HT1080 (cell line): Measurements from ENCODE around the gene LAG3. TPM values are rescaled to one million over a fixed set of nuclear protein-coding genes. Genes with fewer than 3 reads are reported as not detected.
A peak's percentile ranks its signal among the peaks of the same experiment; 100 is the strongest.

Experiments
- DNase-seq: peaks from one replicate; pipeline ENCODE4 v3.0.0-alpha.2; 2015; ENCODE audit warnings: low read depth
- total RNA-seq: library from RNA; depleted of rRNA; stranded (reverse); fragments of >200 nt; shearing (Covaris generic); gene quantifications from 2 replicates; pipeline ENCODE4 v1.2.3, GENCODE V29; 2014

Gene LAG3
- total RNA-seq, 1 experiment from 2014 or later = 2.0 TPM

DNA sequence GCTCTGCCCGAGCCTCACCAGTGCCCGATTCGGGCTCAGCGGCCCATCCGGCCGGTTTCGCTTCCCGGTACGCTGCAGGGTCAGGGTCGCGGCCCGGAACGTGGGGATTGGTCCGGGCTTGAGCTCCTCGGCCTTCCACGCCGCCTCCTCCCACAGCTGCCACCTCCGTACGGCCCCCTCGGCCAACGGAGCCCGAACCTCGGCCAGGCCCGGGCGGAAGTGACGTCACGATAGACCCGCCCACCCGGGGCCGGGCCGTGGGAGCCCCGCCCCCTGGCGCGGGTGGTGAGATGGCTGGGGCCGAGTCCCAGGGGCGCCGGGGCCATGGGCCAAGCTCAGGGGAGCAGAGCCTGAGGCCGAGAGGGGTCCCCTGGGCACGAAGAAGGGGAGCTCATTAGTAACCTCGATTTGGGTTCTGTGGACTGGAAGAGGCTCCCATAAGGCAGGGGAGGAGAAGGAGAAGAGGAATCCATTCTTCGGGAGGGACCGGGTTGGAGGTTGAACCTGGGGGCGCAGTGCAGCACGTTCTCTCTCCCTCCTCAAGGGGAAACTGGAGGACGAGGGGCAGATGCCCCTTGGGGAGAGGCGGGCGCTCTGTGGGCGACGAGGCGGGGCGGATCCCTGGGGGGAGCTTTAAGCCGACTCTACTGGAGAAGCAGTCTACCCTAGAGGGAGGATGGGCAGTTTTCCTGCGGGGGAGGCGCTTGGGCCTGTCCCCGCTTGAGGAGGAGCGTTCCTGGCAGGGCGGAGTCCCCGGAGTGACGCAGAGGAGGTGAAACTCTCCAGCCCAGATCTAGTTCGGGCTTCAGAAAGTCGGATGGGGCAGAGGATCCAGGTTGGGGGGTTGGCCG, 19.2 kb upstream of the LAG3 start, which contains the start of gene MLF2:
Gene MLF2, minus strand, starts transcription at position 221 of the 851 bp plus-strand sequence. CDS start 807 bp downstream, outside the sequence.
- DNase-seq = peak; percentile 98

GRCh38 chr12:6753772-6754356, 18.5 kb upstream of the LAG3 start:
- DNase-seq = no peak

DNA sequence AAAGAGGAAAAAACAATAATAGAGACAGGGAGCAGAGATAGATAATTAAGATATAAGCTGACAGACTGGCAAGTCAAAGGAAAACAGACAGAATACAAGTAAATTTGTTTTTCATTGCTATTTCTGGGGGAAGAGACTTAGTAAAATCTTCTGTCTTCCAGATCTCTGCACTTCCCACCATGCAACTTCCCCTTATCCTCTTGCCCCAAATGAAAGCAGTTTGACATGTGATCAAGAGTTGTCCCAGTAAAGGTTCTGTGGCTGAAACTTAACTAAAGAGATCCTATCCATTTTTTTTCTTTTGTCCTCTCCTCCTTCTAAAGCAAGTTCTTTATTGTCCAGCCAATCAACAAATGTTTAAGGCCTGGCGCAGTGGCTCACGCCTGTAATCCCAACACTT, 17.9 kb upstream of the LAG3 start:
- DNase-seq = no peak

DNA sequence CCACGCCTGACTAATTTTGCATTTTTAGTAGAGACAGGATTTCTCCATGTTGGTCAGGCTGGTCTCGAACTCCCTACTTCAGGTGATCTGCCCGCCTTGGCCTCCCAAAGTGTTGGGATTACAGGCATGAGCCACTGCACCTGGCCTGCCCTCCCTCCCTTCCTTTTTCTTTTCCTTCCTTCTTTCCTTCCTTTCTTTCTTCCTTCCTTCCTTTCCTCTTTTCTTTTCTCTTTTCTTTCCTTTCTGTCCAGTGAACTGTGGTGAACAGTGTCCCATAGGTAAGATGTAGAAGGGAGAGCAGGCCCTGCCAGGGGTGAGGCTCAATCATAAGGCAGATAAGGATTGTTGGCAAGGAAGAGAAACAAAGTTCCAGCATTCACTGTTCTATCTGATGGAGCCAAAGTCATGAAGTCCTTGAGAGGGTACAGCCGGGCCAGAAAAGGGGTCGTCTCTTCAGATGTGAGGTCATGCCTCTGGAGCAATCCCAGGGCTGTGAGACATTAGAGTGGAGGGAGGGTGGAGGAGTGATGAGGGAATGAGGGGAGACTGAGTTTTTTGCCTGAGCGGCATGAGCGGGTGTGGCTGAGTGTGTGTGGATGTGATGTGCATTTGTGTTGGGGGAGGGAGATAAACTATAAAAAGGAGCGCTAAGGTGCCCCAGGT, 15.2 kb upstream of the LAG3 start:
- DNase-seq = no peak

GRCh38 chr12:6758506-6759095, 13.7 kb upstream of the LAG3 start:
- DNase-seq = no peak

DNA sequence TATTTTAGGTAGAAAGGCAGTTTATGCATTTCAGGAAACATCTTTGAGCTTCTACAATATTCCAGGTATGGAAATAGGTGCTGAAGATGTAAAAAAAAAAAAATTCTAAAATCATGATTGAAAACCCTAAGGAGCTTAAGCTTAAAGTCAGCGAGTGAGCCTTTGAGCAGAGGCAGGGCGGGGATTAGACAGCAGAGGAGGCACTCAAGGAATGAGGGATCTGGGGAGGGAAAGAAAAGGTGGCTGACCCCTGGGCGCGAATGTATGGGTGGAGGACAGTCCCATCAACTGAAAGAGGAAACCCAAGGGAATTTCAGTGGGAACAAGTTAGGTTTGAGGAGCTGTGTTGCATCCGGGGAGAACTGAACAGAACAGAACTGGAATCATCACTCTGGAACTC, 12.6 kb upstream of the LAG3 start:
- DNase-seq = no peak

- DNase-seq = no peak
Measured at GRCh38 chr12:6763380-6763779, 8.9 kb upstream of the LAG3 start.

- peak; percentile 100 for DNase-seq
Measured at GRCh38 chr12:6764011-6764828, 8.1 kb upstream of the LAG3 start.

- DNase-seq = no peak
Measured at GRCh38 chr12:6765048-6765633, 7.2 kb upstream of the LAG3 start.

DNA sequence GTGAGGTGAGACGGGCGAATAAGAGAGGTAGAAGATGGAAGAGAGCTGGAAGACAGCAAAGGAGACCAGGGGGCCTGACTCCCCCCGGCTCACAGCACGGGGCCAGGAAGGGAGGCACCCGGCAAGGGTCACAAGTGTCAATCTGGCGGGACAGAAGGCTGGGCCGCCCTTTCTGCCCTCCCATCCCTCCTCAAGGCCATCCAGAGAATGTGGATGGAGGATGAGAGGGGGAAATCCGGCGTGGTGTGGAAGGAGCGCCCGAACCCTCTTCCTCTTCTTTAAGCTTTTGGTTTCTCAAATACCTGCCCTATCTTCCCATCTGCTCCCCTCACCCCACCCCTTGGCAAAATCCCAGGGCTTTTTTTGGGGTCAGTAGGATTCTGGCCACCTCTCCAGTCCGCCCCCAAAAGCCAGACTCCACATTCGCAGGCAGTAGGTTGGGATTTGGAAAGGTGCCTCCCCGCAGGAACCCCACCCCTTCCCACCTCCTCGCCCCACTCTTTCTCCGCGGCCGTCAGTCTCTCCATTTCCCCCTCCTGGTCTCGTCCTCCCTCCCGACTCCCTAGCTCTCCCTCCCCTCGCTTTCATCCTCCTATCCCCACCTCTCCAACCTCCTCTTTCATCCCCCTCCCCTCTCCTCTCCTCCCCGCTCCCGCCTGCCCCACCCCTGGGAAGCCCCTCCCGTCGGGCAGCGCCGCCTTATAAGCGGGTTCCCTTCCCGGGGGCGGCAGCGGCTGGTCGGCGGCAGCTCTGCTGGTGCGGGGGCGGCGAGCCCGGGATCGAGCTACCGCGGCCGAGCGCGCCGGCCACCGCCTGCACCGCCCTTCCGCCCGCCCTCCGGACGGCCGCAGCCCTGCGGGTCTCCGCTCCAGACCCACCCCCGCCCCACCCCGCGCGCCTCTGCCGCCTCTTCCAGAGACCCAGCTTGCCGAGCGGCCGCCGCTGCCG, 6.4 kb upstream of the LAG3 start, which contains the start of gene PTMS:
Gene PTMS, plus strand, starts transcription at position 730 of the 948 bp plus-strand sequence. CDS start 343 bp downstream, outside the sequence.
- DNase-seq = peak; percentile 93

- peak; percentile 54 for DNase-seq
Measured at GRCh38 chr12:6766651-6767349, 5.5 kb upstream of the LAG3 start.

- DNase-seq = no peak
Measured at GRCh38 chr12:6767353-6768319, 4.7 kb upstream of the LAG3 start.

GRCh38 chr12:6768437-6768914, 3.8 kb upstream of the LAG3 start:
- DNase-seq = no peak

DNA sequence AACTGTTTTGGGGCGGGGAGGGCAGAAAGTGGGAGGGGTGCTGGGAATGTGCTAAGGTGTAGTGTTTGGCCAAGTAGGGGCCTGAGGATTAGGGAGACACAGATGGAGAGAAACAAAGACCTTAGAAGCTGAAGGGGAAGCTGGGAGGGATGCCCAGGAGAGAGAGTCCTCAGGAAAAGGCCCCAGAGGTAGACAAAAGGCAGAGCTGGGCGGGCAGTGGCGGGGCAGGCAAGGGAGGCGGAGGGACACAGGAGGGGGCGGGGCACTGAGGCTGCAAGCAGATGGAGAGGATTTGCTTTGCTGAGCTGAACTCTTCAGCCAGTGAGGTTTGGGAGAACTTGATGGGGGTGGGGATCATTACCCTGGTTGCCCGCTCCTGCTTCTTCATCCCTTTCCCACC, 3.3 kb upstream of the LAG3 start:
- no peak for DNase-seq

GRCh38 chr12:6769666-6770065, 2.7 kb upstream of the LAG3 start:
- DNase-seq = no peak

DNA sequence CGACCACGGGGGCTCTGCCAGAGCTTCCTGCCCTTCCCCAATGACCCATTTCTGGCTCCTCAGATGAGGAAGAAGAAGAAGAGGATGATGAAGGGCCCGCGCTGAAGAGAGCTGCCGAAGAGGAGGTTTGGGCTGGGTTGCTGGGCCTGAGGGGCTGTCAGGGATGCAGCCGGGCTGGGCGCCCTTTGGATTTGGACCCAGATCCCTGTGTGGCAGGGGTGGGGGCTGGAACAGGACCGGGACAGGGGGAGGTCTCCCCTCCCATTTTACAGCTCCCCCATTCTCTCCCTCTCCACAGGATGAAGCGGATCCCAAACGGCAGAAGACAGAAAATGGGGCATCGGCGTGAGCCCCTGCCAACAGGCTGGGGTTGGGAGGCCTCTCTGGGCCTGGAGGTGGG, 2.2 kb upstream of the LAG3 start:
- DNase-seq = no peak

DNA sequence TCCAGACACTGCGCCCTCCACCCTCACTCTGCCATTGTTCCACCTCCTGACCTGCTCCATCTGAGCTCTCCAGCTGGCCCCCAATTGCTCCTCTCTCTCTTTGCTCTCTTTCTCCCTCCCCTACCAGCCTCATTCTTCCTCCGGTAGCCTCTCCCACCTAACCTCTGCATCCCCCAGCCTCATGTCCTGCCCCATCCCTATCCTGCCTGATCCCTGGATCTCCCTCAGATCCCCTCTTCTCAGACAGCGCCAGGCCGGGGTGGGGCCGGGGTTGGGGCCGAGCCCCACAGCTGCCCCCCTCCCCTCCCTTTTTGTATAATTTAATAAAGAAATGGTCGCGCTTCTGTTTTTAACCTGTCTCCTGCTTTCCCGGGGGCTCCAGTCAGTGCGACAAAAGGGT, 1.7 kb upstream of the LAG3 start:
- DNase-seq = no peak
